Activated T-helper 9 cell treated with anti-CD3 and anti-CD28 coated beads, Interleukin-2, amount 50 U/mL, for 16 hours (primary cell): ENCODE data around the gene ZSWIM8.
"Not testable (repeated sequence)": the region's sequence is repeated elsewhere in the genome, so short reads cannot be mapped to it uniquely, and the experiment has no call there.

Experiments used
- DNase-seq: peaks from one replicate; pipeline ENCODE4 v3.0.0-alpha.2; 2020; ENCODE audit warnings: low read depth

ZSWIM8 gene

DNA sequence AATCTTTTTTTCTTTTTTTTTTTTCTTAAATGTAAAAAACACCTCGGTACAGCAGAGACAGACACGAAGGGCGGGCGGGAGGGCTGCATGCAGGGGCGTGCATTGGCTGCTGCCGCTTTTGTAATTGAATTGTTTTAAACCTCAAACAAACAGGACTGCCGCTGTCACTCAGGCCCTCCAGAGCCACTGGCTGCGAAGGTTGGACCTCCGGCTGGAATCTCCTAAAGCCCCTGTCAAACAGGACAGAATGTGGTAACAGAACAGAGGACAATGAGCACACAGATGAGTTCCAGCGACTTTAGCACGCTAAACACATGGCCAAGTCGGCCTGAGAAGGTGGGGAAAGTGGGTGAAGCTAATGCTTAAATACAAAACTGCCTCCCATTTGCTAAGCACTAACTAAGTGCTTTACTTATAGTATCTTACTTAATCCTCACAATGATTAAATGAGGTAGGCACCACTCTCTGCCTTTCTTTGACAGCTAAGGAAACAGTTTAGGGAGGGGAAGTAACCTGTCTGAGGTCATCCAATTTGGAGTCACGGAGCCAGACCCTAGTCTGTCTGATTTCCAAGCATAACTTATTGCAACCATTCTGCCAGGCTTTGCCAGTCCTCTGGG is 29.0 kb downstream of the ZSWIM8 start:
- no peak for DNase-seq

DNA sequence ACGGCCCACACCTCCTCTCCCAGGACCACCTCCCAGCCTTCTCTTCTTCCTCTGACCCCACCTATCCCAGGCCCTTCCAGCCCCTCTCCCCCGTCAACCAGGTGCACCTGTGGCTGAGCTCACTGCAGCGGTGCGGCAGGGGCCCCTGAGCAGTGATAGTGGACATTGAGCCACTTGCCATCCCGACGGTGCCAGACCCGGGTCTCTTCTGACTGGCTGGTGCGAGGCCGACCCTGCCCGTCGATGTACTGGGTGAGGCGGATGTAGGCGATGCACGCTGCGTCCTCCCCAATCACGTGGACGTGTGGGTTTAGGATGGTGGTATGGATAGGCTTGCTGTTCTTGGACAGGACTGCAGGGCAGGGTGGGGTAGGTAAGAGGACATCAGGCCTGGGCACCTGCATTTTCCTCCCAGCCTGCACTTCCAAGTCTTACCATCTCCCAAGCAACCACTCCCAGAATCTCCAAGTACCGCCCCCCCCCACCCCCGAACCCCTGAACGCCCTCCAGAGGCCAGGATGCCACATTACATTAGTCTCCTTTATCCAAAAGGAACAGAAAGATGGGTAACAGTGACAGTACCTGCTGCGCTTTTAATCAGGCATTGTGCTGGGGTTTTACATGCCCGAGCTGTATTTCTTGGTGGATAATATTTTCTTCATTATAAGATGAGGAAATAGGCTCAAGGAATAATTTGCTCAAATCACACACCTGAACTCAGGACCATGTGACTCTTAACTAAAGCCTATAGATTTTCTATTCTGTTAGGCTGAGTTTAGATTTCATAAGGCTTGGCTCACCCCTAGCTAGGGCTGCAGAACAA is 29.7 kb downstream of the ZSWIM8 start:
- DNase-seq = no peak

- no peak for DNase-seq
Observed at GRCh38 chr10:73815719-73816030, 30.3 kb downstream of the ZSWIM8 start.

DNA sequence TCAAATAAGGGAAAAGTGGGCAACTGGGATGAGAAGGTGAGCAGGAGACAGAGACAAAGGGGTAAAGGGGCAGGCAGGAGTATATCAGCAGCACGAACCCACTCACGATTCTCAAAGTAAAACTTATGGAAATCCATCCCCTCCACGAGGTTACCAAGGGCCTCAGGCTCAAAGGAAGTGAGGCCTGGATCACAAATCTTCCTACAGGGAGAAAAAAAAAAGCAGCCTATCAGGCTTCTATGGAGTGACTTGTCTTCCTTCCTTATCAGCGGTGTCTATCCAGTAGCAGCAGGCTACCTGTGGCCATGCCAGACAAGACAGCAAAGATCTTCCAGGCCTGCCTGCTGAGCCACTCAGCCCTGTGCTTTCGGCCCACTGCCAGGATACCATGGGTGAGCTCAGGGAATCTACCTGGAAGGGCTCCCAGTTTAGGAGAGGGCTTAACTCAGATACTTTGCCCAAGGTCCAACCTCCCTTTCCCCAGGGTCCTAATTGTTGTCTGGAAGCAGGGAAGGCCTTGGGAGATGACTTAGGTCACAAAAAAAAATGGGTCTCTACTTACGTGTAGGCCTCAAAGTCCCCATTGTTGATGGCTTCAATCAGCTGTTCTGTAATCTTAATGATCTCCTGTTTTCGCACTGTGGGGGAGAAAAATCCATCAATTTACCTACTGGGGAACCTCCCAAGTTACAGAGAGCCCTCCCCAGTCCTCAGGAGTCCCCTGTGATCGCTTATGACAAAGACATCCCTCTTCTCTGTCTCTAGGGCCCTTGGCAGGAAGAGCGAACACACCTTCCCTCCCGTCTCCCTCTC is 31.7 kb downstream of the ZSWIM8 start:
- DNase-seq = no peak

DNA sequence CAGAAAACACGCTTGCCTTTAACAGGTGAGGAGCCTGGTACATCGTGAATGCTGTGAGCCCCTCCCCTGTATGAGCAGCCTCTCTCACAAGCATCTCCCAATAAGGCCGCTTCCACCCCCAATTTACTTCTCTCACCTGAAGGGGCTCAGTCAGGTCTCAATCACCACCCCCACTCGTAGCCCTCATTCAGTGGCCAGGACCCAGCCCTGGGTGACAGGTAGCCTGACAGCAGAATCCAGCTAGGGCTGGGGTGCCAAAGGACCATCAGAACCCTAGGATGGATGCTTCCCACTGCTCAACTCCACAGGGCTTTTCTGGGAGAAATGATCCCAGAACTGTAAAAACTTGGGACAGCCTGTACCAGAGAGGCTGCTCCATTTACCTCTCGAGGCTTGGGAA is 32.4 kb downstream of the ZSWIM8 start:
- DNase-seq = no peak

- no peak for DNase-seq
Observed at GRCh38 chr10:73818402-73818801, 33.0 kb downstream of the ZSWIM8 start.

DNA sequence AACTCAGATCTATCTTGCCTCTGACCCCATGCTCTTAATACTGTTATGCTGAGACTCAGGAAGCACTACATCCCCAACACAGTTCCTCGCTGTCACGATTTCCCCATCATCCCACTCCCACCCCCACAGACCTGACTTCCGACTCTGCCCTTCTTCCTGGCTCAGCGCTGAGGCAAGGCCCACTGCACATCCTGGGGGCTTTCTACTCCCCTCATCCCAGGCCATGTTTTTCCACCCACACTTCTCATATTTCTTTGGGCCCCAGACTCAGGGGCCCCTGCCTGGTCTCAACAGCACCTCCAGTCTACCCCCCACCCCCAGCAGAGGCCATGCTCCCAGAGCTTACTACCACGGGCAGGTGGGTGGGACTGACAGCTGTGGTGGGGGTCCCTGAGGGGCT is 33.7 kb downstream of the ZSWIM8 start:
- no peak for DNase-seq

- DNase-seq = no peak
Observed at GRCh38 chr10:73819513-73820093, 34.2 kb downstream of the ZSWIM8 start.

DNA sequence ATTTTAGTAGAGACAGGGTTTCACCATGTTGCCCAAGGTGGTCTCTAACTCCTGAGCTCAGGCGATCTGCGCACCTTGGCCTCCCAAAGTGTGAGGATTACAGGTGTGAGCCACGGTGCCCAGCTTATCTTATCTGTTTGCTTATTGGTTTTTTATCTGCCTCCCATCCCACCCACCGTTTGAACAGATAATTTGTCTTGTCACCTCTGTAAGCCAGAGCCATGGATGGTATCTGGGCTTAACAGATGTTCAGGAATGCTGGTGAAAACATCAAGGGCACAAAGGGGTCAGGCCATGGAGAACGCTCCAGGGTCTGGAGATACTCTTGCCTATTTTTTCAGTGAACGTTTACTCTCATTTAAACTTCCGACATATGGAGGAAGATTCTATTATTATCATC is 38.0 kb downstream of the ZSWIM8 start:
- DNase-seq = no peak

DNA sequence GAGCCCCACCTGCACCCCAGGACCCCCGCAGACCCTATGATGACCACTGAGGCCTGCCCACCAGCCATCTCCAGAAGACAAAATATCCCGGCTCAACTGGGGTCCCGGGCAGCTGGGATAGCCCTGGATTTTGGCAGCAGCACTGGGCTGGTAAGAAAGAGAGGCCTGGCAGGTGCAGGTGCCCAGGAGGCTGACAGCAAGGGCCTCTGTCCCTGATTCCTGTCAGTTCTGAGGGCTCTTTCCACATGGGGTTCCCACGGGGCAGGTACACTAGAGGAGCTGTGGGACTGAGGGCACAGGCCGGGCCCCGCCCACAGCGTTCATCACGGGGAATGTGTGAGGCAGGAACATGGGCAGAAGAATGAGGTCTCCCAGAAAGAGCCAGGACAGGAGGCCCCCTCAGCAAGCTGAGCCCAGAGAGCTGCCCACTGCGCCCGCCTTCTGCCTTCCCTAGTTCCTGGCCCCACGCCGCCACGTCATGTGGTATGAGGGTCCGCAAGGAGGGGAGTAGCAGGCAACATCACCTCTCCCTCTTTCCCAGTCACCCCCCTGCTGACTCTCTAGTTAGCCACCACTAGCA is 38.8 kb downstream of the ZSWIM8 start:
- no peak for DNase-seq

DNA sequence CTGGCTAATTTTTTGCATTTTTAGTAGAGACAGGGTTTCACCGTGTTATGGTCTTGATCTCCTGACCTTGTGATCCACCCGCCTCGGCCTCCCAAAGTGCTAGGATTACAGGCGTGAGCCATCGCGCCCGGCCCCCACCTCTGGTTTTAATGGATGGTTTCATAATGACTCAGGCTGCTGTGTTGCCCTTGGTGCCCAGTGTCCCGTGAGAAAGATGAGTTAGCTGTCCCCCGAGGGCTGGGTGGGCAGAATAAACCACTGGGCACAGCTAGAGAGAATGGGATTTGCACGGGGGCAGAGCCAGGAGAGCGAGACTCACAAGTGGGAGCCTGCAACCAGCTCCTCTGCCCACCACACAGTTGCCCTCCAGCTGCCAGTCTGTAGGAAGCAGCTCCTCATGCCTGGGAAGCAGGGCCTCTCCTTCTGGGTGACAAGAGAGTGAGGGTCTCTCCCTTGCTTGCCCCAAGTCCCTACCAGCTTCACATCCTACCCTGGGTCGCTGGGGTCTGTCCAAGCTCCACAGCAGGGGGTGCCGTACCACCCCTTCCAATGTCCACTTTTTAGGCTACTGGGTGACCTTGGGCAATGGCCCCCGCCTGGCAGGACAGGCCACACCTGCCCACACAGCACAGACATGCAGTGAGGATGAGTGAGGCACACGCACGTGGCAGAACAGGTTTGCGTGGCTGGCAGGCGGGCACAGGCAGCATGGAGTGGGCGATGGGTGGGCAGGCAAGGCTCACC is 42.1 kb downstream of the ZSWIM8 start:
- no peak for DNase-seq

DNA sequence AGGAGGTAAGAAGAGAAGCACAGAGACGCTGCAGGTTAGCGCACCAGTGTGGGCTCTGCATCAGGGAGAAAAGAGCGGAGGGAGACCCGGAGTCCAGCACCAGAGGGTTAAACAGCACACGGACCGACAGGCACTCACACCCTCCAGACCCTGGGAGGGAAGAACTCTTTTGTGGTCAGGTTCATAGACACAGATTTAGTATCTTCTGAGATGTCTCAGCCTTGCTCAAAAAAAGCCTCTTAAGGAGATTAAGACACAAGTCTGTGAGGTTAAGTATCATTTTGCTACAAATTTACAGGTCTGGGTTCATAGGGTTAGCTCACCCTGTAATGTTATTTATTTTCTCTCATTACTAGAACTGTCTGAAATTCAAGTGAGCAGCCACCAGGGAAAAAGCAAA is 42.8 kb downstream of the ZSWIM8 start:
- no peak for DNase-seq

- not testable (repeated sequence) for DNase-seq
Observed at GRCh38 chr10:73829090-73829489, 43.7 kb downstream of the ZSWIM8 start.

DNA sequence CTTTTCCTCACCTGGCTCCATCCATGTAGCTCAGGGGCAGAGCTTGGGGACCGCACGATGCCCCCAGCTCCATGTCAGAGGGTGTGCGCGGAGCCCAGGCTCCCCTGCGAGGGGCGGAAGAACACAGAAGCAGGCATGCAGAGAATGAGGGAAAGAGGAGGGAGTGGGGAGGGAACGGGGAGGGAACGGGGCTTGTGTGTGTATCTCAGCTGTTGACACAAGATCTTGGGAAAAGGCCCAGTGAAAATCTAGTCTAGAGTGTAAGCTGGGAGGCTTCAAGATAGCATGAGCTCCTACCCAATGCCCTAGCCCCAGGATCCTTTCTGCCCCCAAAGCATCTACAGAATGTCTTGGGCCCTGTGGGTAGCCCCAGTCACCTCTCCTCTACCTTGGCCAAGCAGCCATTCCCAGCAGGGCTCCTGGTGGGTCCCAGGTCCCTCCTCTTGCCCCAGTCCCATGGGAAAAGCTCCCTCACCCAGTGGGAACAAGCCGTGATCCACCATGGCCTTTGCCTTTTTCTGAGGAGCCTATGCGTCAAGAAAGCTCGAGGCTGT is 51.1 kb downstream of the ZSWIM8 start:
- DNase-seq = no peak

- no peak for DNase-seq
Observed at GRCh38 chr10:73837072-73837471, 51.7 kb downstream of the ZSWIM8 start.

DNA sequence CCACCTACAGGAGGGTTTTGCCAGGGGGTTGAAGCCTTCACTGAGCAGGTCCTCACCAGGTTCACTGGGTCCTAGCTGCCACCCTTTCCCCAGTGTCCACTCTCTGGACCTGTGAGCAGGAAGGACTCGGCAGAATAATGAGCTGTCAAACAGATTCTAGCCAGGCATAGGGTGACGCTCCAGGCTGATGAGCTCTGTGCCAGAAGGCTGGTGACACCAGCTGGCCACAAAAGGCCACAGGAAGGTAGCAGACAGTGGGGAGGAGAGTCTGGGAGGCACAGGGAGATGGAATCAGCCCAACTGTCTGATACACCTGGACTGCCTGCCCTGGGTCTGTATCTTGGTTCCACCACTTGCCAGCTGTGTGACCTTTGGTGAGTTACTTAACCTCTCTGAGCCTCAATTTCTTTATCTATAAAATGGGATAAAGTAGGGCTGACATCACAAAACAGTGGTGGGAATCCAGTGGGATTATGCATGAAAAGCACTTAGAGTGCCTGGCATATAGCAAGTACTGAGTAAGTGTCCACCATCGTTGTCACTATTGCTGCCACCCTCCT is 52.7 kb downstream of the ZSWIM8 start:
- DNase-seq = no peak

- DNase-seq = no peak
Observed at GRCh38 chr10:73838827-73839226, 53.4 kb downstream of the ZSWIM8 start.

DNA sequence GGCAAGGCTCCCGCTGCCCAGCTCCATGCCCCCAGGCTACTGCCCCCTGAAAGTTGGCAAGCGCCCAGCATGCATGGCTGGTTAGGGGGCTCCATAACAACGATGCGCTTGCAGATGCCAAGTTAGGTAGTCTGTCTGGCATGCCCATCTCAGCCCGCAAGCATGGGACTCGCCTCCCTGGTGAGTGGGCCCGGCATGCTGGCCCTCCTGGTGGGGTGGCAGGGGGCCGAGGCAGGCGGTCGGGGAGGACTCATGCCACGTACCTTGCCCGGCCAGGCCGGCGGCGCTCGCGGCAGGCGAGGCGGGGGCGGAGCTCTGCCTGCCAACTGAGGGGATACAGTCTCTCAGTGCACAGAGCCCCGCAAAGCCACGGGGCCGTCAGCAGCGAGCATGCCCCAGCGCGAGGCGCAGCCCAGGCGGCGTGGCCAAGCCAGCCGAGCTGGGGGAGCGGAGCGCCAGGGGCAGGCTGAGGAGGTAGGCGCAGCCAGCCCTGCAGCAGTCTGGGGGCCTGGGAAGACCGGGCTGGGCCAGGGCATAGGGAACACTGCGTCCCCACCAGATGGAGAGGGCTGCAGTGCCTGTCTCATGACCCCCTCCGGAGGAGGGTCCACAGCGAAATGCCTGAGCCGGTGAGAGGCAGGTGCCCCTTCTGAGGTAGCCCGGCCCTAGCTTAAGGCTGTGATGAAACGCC is 54.0 kb downstream of the ZSWIM8 start:
- no peak for DNase-seq

DNA sequence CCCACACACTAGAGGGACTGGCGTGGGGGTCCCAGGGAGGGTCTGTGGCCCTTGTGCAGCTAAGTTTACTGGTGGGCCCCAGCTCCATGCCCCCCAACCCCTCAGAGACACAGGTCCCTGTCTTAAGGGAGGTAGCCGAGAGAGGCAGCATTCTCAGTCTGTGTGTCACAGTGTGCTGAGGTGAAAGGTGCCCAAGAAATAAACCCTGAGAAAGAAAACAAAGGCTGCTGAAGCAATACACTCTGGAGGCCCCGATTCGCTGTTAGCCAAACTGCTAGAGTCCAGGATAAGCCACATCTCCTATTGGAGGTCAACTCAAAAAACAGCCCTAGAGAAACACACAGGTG is 54.6 kb downstream of the ZSWIM8 start:
- DNase-seq = no peak

GRCh38 chr10:73840403-73841060 is 55.1 kb downstream of the ZSWIM8 start:
- DNase-seq = no peak
